ENCODE results near the gene GRAMD2B.

DNA sequence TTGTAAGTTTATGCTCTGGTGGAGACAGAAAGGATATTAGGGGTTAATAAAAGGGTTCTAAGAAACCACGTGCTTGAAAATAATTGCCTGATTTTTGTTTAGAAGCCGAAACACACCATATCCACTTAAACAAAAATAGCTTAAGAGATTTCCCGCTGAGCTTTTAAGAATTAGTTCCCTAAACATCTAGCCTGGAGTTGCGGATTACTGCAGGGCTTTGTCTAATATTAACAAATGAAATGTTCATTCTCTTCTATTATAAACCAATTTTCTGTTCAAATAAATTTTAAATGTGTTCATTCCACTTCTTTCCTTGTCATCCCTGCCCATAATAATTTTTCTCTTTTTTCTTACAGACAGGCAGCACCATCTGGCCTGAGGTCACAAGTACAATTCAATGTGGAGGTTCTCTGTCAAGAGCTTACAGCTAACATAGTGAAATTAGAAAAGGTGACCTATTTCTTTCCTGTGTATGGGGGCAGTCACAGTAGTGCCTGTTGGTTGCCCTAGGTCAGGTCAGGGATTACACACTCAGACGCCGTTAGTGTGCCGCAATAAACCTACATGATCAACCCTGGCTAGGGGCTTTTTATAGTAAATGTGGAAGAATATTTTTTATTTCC, 65.3 kb downstream of the GRAMD2B start:
- no peak for TF ChIP-seq POLR2A (IDR thresholded peaks at IDR 0.05; ENCODE audit: low read depth, low read length)
- TF ChIP-seq POLR2AphosphoS5 (IDR thresholded peaks at IDR 0.05; ENCODE audit: low read depth, low read length): no peak
- TF ChIP-seq TAF1 (IDR thresholded peaks at IDR 0.05; ENCODE audit: borderline replicate concordance, low read depth, low read length): no peak
